ENCODE data around the gene UFL1.

GRCh38 chr6:96547654-96548053, 26.0 kb downstream of the UFL1 start:
- TF ChIP-seq CTCF (IDR thresholded peaks at IDR 0.05) (no peak), RAD21 (IDR thresholded peaks at IDR 0.05; ENCODE audit: low read length) (no peak), RXRA (IDR thresholded peaks at IDR 0.05; ENCODE audit: borderline replicate concordance, low read depth) (no peak), YY1 (IDR thresholded peaks at IDR 0.05; ENCODE audit: low read depth) (no peak), TCF12 (IDR thresholded peaks at IDR 0.05) (no peak), PBX3 (IDR thresholded peaks at IDR 0.05) (no peak), TAF1 (IDR thresholded peaks at IDR 0.05; ENCODE audit: borderline replicate concordance, low read depth, low read length) (no peak), POLR2AphosphoS5 (IDR thresholded peaks at IDR 0.05; ENCODE audit: low read depth, low read length) (no peak), MAX (IDR thresholded peaks at IDR 0.05; ENCODE audit: low read depth) (no peak)

Measured in SK-N-SH (cell line).